Measurements from ENCODE around the gene TMEM248. TPM values are rescaled to one million over a fixed set of nuclear protein-coding genes. Genes with fewer than 3 reads are reported as not detected.
"Not testable (repeated sequence)": the region's sequence is repeated elsewhere in the genome, so short reads cannot be mapped to it uniquely, and the experiment has no call there.

Gene TMEM248
- 100 to 1,000 TPM; 181 to 221 TPM for total RNA-seq
- 139 TPM for polyA plus RNA-seq (ENCODE audit: insufficient read depth, low read depth, low replicate concordance)
- long read RNA-seq, donor 1, full-length matches to known transcripts: 39 of 68 reads
- long read RNA-seq, donor 1, partial matches to known transcripts: 29 of 68 reads
- long read RNA-seq, donor 1, other reads (novel, unspliced or antisense): 0 of 68 reads
- long read RNA-seq, donor 2, full-length matches to known transcripts: 20 of 96 reads
- long read RNA-seq, donor 2, partial matches to known transcripts: 76 of 96 reads
- long read RNA-seq, donor 2, other reads (novel, unspliced or antisense): 0 of 96 reads

- peak within 1 kb of the TSS; percentile 61 to 84 for H3K27ac ChIP-seq
- intact Hi-C loops (cut with DNase I; ENCODE audit: low total_unique reads): no loop called here
- no peaks in the 10 kb centered on the region for H3K27me3 ChIP-seq
- H3K4me3 ChIP-seq: peak within 1 kb of the TSS; percentile 86 to 91
- TF ChIP-seq, protein P1, sequence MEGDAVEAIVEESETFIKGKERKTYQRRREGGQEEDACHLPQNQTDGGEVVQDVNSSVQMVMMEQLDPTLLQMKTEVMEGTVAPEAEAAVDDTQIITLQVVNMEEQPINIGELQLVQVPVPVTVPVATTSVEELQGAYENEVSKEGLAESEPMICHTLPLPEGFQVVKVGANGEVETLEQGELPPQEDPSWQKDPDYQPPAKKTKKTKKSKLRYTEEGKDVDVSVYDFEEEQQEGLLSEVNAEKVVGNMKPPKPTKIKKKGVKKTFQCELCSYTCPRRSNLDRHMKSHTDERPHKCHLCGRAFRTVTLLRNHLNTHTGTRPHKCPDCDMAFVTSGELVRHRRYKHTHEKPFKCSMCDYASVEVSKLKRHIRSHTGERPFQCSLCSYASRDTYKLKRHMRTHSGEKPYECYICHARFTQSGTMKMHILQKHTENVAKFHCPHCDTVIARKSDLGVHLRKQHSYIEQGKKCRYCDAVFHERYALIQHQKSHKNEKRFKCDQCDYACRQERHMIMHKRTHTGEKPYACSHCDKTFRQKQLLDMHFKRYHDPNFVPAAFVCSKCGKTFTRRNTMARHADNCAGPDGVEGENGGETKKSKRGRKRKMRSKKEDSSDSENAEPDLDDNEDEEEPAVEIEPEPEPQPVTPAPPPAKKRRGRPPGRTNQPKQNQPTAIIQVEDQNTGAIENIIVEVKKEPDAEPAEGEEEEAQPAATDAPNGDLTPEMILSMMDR (IDR thresholded peaks at IDR 0.05): no peak
- TF ChIP-seq POLR2A (IDR thresholded peaks at IDR 0.05): no peak
- 1 to 5% methylated on average over 10 to 50 of the region's 67 CpGs for WGBS, 2 donors
- DNase-seq: peak; percentile 91
- no peaks in the 10 kb centered on the region for H3K9me3 ChIP-seq
- no peaks in the 10 kb centered on the region for H3K36me3 ChIP-seq (ENCODE audit: low read depth, missing control alignments)
- H3K4me1 ChIP-seq: peaks cover 11% of the 10 kb centered on the region
Measured at GRCh38 chr7:66920769-66921395, at the start of gene TMEM248. Gene TMEM248, plus strand, starts transcription at chr7:66921225. Its CDS starts 20,641 bp downstream, at chr7:66941866.

- H3K27ac ChIP-seq: no peak overlapping the region
- intact Hi-C loops (cut with DNase I; ENCODE audit: low total_unique reads): no loop called here
- H3K4me1 ChIP-seq: no peaks in the 10 kb centered on the region
- H3K9me3 ChIP-seq: no peaks in the 10 kb centered on the region
- H3K4me3 ChIP-seq: no peak overlapping the region
- 92 to 96% methylated on average over 3 of the region's 3 CpGs for WGBS, 2 donors
- no peaks in the 10 kb centered on the region for H3K36me3 ChIP-seq (ENCODE audit: low read depth, missing control alignments)
- TF ChIP-seq, protein P1 (IDR thresholded peaks at IDR 0.05): no peak
- no peak for TF ChIP-seq POLR2A (IDR thresholded peaks at IDR 0.05)
- DNase-seq: no peak
- H3K27me3 ChIP-seq: no peaks in the 10 kb centered on the region
Measured at GRCh38 chr7:66873476-66873875, 47.5 kb upstream of the TMEM248 start.

DNA sequence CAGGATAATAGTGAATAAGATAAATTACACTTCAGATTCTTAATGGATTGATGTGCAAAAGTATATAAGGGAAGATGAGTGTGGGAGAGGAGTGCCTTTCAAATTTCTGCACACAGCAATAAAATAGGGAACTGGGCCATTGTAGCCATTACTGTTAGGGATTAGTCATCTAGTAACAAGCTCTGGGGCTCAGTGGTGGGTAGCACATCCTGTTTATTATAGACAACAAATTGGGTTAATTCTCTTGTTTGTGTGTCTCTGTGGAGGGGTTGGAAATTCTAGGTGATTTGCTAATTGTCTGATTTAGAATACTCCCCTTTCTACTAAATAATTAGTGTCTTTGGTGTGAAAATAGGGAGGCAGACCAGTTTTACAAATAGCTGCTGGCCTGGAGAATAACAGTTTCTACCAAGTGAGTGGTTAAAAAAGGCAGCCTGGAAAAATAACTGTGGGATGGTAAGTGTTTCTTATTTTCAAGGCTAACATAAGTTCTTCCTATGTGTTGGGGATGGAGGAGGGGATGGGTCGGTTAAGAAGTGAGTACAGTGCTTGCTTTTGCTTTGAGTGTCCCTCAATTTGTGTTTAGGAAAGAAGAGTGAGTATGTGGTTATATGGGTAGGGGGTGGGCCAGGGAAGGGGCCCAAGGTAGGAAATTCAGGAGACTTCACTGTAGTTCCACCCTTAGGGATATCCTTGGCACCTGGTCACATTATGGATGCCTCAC lies 43.3 kb upstream of the TMEM248 start:
- Histone ChIP-seq H3K27ac (no peak overlapping the region), H3K4me3 (no peak overlapping the region), H3K4me1 (no peaks in the 10 kb centered on the region), H3K9me3 (no peaks in the 10 kb centered on the region), H3K27me3 (no peaks in the 10 kb centered on the region), H3K36me3 (ENCODE audit: low read depth, missing control alignments) (no peaks in the 10 kb centered on the region)
- DNase-seq: no peak
- 67 to 78% methylated on average over 1 of the region's 1 CpG for WGBS, 2 donors
- intact Hi-C loops (cut with DNase I; ENCODE audit: low total_unique reads): no loop called here
- no peak for TF ChIP-seq POLR2A (IDR thresholded peaks at IDR 0.05)
- TF ChIP-seq, protein P1 (IDR thresholded peaks at IDR 0.05): no peak

DNA sequence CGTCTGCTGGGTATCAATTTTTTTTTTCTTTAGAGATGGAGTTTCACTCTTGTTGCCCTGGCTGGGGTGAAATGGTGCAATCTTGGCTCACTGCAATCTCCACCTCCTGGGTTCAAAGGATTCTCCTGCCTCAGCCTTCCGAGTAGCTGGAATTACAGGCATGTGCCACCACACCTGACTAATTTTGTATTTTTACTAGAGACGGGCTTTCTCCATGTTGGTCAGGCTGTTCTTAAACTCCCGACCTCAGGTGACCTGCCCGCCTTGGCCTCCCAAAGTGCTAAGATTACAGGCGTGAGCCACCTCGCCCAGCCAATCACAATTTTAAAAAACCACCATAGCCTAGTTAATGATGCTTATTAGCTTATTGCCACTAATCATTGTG lies 42.7 kb upstream of the TMEM248 start:
- H3K4me1 ChIP-seq; H3K27ac ChIP-seq; intact Hi-C loops (cut with DNase I; ENCODE audit: low total_unique reads); H3K9me3 ChIP-seq; H3K27me3 ChIP-seq; H3K36me3 ChIP-seq (ENCODE audit: low read depth, missing control alignments); DNase-seq; H3K4me3 ChIP-seq: not testable (repeated sequence)
- WGBS, 2 donors: 93% methylated on average over 7 of the region's 7 CpGs

DNA sequence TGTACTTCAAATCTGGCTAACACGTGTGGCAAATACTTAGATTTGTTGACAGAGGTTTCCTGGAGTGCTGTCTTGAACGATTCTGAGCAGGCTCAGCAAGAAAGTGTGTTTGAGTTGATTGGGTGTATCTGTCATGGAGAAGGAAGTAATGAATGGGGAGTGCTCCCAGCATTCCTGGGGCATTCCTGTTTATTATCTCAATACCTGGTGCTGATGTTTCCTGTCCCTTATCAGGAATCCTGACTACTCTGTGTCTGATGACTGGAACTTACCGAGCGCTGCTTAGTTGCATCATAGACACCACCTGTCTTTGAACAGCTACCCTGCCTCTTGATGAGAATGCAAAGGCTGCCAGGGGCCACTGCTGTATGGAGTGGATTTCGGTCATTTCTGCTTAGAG lies 41.0 kb upstream of the TMEM248 start:
- H3K4me1 ChIP-seq: no peaks in the 10 kb centered on the region
- 80 to 89% methylated on average over 5 of the region's 5 CpGs for WGBS, 2 donors
- intact Hi-C loops (cut with DNase I; ENCODE audit: low total_unique reads): no loop called here
- no peaks in the 10 kb centered on the region for H3K27me3 ChIP-seq
- no peaks in the 10 kb centered on the region for H3K9me3 ChIP-seq
- H3K4me3 ChIP-seq: no peak overlapping the region
- no peak for TF ChIP-seq POLR2A (IDR thresholded peaks at IDR 0.05)
- TF ChIP-seq, protein P1 (IDR thresholded peaks at IDR 0.05): no peak
- H3K36me3 ChIP-seq (ENCODE audit: low read depth, missing control alignments): no peaks in the 10 kb centered on the region
- no peak for DNase-seq
- H3K27ac ChIP-seq: no peak overlapping the region

- intact Hi-C loops (cut with DNase I; ENCODE audit: low total_unique reads); H3K27me3 ChIP-seq; H3K27ac ChIP-seq; H3K4me1 ChIP-seq; H3K36me3 ChIP-seq (ENCODE audit: low read depth, missing control alignments); H3K9me3 ChIP-seq; H3K4me3 ChIP-seq; DNase-seq: not testable (repeated sequence)
- 86 to 89% methylated on average over 6 of the region's 6 CpGs for WGBS, 2 donors
Measured at GRCh38 chr7:66880577-66880976, 40.4 kb upstream of the TMEM248 start.
